ENCODE data around the gene BSG.
"Not testable (repeated sequence)": the region's sequence is repeated elsewhere in the genome, so short reads cannot be mapped to it uniquely, and the experiment has no call there.

The BSG gene

DNA sequence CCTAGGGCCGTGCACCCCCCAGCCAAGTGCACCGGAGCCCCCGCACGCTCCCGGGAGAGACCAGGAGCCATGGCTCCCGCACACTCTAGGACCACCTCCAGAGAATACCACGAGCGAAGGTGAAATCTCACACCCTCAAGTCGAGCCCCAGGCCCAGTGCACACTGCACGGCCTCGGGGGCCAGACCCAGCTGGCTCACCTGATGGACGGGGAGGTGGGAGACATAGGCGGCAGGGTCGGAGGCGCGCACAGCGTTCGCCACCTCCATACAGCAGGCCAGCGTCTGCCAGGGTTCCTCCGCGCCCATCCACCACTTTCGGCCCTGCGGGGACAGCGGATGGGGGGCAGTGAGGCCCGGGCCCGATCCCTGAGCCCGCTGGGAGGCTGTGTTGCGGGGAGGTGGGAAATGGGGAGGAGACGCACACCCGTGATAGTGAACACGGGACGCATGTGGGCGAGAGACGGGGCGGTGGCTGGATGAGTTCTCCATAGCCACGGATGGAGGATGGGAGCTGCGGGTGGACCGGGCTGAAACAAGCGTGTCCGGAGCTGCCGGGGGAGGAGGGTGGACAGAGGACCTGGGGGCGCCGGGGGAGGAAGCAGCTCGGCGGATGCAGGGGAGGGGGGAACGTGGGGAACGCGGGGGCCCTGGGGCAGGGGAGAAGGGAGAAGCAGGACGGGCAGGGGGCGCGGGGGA, 47.9 kb downstream of the BSG start:
- no peak for DNase-seq (ENCODE audit: low spot score)

- DNase-seq (ENCODE audit: low spot score), result not testable (repeated sequence)
Measured at GRCh38 chr19:621191-621590, 48.8 kb downstream of the BSG start.

DNA sequence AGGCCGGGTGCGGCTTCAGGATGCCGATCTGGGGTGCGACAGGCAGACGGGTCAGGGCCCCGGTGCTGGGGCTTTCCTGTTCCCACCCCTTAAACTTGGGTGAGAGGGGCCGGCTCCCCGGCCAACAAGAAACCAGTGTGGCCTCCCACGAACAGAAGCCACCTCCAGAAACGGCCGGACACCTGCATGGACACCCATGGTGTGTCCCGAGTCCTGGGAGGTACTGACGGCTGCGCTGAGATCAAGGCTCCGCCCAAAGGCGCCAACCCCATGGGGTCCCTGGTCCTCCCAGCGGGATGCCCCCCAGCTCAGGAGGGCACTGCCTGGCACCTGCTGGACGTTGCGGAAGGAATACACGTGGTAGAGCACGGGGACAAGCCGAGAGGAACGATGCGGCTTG, 49.4 kb downstream of the BSG start:
- no peak for DNase-seq (ENCODE audit: low spot score)

GRCh38 chr19:622666-623065, 50.3 kb downstream of the BSG start:
- DNase-seq (ENCODE audit: low spot score), result no peak

GRCh38 chr19:623175-623916, 51.0 kb downstream of the BSG start:
- DNase-seq (ENCODE audit: low spot score), result no peak

GRCh38 chr19:623974-624373, 51.6 kb downstream of the BSG start:
- DNase-seq (ENCODE audit: low spot score), result no peak

DNA sequence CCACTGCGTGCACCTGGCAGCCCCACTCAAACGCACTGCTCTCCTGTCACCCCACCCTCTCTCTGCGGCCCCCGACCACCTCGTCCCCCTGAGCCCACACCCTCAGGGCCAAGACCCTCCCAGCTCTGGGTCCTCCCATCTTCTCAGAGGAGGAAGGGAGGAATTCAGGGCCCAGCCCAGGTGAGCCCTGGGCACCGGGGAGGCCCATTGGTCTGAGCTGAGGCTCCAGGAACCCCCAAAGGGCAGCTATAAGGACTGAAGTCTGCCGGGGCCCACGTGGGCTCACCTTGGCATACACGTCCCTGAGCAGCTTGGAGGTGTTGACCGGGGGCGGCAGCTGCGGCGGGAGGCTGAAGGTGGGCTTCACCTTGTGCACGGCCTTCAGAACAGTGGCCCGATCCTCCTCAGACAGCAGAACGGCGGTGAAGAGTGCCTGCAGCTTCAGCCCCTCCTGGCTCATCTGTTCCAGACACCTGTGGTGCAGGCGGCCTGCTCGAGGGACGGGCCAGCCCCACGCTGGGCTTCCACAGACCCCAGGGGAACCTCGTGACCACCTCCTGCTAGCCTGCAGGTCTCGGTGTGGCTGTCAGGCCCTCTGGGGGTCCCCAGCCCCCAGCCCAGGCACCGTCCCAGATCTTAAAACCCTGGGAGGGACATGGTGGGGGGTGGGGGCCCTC, 52.2 kb downstream of the BSG start:
- DNase-seq (ENCODE audit: low spot score), result no peak

GRCh38 chr19:625257-625656, 52.9 kb downstream of the BSG start:
- DNase-seq (ENCODE audit: low spot score), result no peak

- not testable (repeated sequence) for DNase-seq (ENCODE audit: low spot score)
Measured at GRCh38 chr19:626566-626965, 54.2 kb downstream of the BSG start.

DNA sequence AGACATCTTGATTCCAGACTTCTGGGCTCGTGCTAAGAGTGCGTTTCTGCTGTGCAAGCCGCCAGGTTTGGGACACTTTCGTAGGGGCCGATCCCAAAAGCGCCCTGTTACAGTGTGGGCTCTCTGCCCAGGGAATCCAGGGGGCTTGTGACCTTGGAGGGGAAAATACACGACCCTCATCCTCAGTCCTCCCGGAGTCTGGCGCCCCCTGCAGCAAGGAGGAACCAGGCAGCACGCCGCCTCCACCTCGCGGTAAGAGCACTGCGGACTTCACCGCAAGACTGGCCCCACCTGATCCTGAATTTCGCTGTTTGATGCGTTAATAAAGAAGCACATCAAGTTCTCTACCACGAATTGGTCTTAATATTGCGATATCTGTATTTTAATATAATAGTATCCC, 55.8 kb downstream of the BSG start:
- no peak for DNase-seq (ENCODE audit: low spot score)

GRCh38 chr19:629515-629914, 57.1 kb downstream of the BSG start:
- DNase-seq (ENCODE audit: low spot score), result not testable (repeated sequence)

GRCh38 chr19:629961-630714, 57.7 kb downstream of the BSG start:
- no peak for DNase-seq (ENCODE audit: low spot score)

DNA sequence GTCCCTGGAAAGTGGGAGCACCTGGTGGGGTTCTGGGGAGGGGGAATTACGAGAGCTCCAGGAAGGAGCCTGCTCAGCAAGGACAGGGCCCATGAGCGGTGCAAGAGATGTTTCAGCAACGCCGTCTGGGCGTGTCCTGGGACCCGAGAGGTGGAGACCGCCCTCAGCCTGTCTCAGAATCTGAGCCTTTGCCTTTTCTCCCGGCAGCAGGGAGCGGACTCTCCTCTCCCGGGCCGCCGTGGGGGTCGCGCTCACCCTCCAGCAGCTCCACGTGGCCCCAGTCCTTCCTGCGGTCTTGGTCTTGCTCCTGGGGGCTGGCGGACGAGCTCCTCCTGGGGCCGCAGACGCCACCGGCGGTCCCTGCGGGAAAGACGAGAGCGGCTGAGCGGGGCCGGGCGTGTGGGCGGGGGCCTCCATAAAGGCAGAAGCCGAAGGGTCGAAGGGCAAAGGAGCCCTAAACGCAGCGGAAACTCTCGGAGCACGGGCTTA, 60.2 kb downstream of the BSG start:
- DNase-seq (ENCODE audit: low spot score), result peak; percentile 39
